NCI-H2196 (cell line): ENCODE results near the gene AOX1.
"Not testable (repeated sequence)": the region's sequence is repeated elsewhere in the genome, so short reads cannot be mapped to it uniquely, and the experiment has no call there.

Source experiments
- DNase-seq: peaks from one replicate; lab custom pipeline; 2025; ENCODE audit not compliant: unreplicated experiment; lab: John Stamatoyannopoulos, UW

The AOX1 gene

GRCh38 chr2:200664770-200665494 is 79.1 kb downstream of the AOX1 start:
- no peak for DNase-seq

GRCh38 chr2:200665626-200666453 is 80.0 kb downstream of the AOX1 start:
- no peak for DNase-seq

GRCh38 chr2:200667413-200667812 is 81.6 kb downstream of the AOX1 start:
- no peak for DNase-seq

GRCh38 chr2:200668478-200668877 is 82.7 kb downstream of the AOX1 start:
- DNase-seq: no peak

- DNase-seq: no peak
Measured at GRCh38 chr2:200669308-200669707, 83.5 kb downstream of the AOX1 start.

GRCh38 chr2:200670313-200670712 is 84.5 kb downstream of the AOX1 start:
- DNase-seq: no peak

- no peak for DNase-seq
Measured at GRCh38 chr2:200670751-200671150, 84.9 kb downstream of the AOX1 start.

- DNase-seq: no peak
Measured at GRCh38 chr2:200673191-200673590, 87.4 kb downstream of the AOX1 start.

GRCh38 chr2:200674837-200675236 is 89.0 kb downstream of the AOX1 start:
- no peak for DNase-seq

- DNase-seq: no peak
Measured at GRCh38 chr2:200677171-200677570, 91.4 kb downstream of the AOX1 start.

- DNase-seq: no peak
Measured at GRCh38 chr2:200677721-200678532, 92.1 kb downstream of the AOX1 start.

- DNase-seq: no peak
Measured at GRCh38 chr2:200679127-200679526, 93.3 kb downstream of the AOX1 start.

- DNase-seq: no peak
Measured at GRCh38 chr2:200679535-200679934, 93.7 kb downstream of the AOX1 start.

- no peak for DNase-seq
Measured at GRCh38 chr2:200681697-200682096, 95.9 kb downstream of the AOX1 start.

- DNase-seq: not testable (repeated sequence)
Measured at GRCh38 chr2:200682407-200682806, 96.6 kb downstream of the AOX1 start.

GRCh38 chr2:200687922-200688920 is 102.4 kb downstream of the AOX1 start:
- DNase-seq: no peak

- DNase-seq: no peak
Measured at GRCh38 chr2:200689115-200689514, 103.3 kb downstream of the AOX1 start.

- no peak for DNase-seq
Measured at GRCh38 chr2:200693836-200694470, 108.1 kb downstream of the AOX1 start.

GRCh38 chr2:200695191-200695590 is 109.4 kb downstream of the AOX1 start:
- no peak for DNase-seq

- DNase-seq: no peak
Measured at GRCh38 chr2:200695601-200696000, 109.8 kb downstream of the AOX1 start.
